Thymus (tissue), 11 donors: ENCODE results near the gene GORASP2. TPM values are rescaled to one million over a fixed set of nuclear protein-coding genes. Genes with fewer than 3 reads are reported as not detected.

Source experiments
- DNase-seq, 9 donors: peaks; one replicate each; pipeline ENCODE4 v3.0.0-alpha.2; 2013; ENCODE audit warnings: low spot score in 9 of 9, low read depth in 6 of 9, missing footprints in 1 of 9
- H3K27ac ChIP-seq, 2 donors: one replicate each; pipeline ENCODE4 v1.5.1; 2013; ENCODE audit warnings: control low read depth in 1 of 2, low read depth in 1 of 2, low read length in 1 of 2, mild to moderate bottlenecking in 1 of 2, moderate library complexity in 1 of 2
- H3K27me3 ChIP-seq, 2 donors: one replicate each; pipeline ENCODE4 v1.5.1; 2013; ENCODE audit warnings: low read length in 1 of 2; ENCODE audit not compliant: control insufficient read depth in 2 of 2, insufficient read depth in 1 of 2
- H3K36me3 ChIP-seq, 2 donors: one replicate each; pipeline ENCODE4 v1.5.1; 2013; ENCODE audit warnings: low read length in 1 of 2, mild to moderate bottlenecking in 1 of 2, moderate library complexity in 1 of 2; ENCODE audit not compliant: control insufficient read depth in 2 of 2, insufficient read depth in 2 of 2
- H3K4me1 ChIP-seq, 2 donors: one replicate each; pipeline ENCODE4 v1.5.1; 2013; ENCODE audit warnings: low read length in 2 of 2; ENCODE audit not compliant: control insufficient read depth in 2 of 2, insufficient read depth in 2 of 2
- H3K4me3 ChIP-seq, 2 donors: one replicate each; pipeline ENCODE4 v1.5.1; 2013; ENCODE audit warnings: low read length in 2 of 2, control low read depth in 1 of 2, mild to moderate bottlenecking in 1 of 2
- H3K9me3 ChIP-seq, 2 donors: one replicate each; pipeline ENCODE4 v1.5.1; 2013; ENCODE audit warnings: low read length in 1 of 2, mild to moderate bottlenecking in 1 of 2; ENCODE audit not compliant: control insufficient read depth in 2 of 2, insufficient read depth in 1 of 2
- WGBS: extraction: QIAGEN DNeasy Blood & Tissue Kit; methylation state at CpG from one replicate; pipeline ENCODE4 v1.1.7; 2013; 5-methylcytosine and 5-hydroxymethylcytosine counted together
- polyA plus RNA-seq: library from polyadenylated mRNA; stranded (reverse); fragments of 200-250 nt; gene quantifications from one replicate; pipeline ENCODE4 v1.2.3, GENCODE V29; 2013
- total RNA-seq: library from RNA; stranded (reverse); fragments of 120-200 nt; gene quantifications from one replicate; pipeline ENCODE4 v1.2.4, GENCODE V29; 2013
- donor health status: healthy.

The GORASP2 gene
- total and polyA plus RNA-seq, 2 donors = 22.1 to 34.3 TPM

DNA sequence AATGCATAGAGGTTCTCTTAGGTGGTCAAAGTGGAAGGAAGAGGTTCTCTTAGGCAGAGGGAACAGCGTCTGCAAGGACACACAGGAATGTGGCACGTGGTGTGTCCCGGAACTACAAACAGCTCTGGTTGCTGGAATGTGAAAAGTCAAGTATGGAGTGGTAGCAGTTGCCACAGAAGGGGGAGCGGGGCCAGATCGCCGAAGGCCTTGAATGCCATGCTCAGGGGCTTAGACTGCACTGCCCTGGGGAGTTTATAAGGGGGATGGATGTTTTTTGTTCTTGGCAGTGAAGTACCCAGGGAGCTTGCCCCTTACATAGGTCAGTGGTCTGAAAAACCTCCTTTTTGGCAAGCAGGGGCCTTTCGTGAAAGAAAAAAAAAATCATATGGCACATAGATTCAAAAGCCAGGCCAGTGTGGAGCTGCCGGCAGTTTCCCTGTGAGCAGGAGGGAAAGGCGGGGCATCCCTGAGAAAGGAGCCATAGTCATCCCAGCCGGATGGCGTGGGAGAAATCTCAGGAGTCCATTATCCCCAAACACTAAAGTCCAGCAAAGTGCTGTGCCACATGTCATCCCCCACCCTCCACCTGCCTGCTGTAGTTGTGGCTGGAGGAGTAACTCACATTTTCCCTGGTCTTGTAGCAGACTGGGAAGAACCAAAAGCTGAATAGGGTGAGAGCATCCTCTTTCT is 45.4 kb downstream of the GORASP2 start:
- H3K4me3 ChIP-seq = no peak overlapping the region
- no peak for DNase-seq
- 96% methylated on average over 11 of the region's 11 CpGs for WGBS

DNA sequence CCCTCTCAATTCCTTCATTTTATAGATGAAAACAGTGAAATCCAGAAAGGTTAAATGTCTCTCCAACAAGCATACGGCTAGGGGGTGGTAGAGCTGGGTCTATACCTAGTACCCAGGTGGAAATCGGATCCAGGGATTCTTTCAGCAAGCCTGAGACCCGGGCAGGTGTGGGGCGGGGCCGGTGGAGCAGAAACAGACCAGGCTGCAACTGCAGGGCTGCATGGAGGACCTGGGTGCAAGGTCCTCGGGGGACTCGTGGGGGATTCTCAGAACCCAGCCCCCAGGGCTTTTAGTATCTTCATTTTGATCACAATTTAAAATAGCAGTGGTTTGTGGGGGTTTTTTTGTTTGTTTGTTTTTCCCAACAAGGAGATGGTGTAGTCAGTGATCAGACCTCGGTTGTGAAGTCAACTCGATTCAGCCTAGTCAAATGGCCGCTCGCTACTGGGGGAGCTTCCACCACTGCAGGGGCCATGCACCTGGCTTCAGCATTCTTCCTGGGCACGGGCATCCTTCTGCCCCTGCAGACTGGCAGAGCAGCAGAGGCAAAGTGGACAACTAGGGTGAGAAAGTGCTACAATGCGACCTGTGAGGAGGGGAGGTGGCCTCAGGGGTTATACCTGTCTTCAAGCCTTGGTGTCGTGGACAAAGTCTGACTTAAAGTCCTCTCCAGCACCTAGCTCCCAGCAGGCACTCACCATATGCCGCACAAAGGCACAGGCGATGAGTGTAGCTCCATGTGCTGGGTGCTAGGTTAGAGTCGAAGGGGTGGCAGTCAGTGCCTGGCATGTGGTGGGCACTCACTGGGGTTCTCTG is 46.3 kb downstream of the GORASP2 start:
- no peak for DNase-seq
- Histone ChIP-seq H3K9me3 (no peaks in the 10 kb centered on the region), H3K27me3 (no peaks in the 10 kb centered on the region), H3K36me3 (no peaks in the 10 kb centered on the region), H3K4me1 (peaks cover 7 to 18% of the 10 kb centered on the region in 2 donors), H3K4me3 (no peak overlapping the region), H3K27ac (no peak overlapping the region)
- WGBS = 96% methylated on average over 17 of the region's 17 CpGs

More for the DNA sequence above, 45.4 kb downstream of the GORASP2 start:
- Histone ChIP-seq H3K36me3 (peaks cover 0 to 3% of the 10 kb centered on the region in 2 donors), H3K4me1 (peaks cover 7 to 25% of the 10 kb centered on the region in 2 donors), H3K9me3 (no peaks in the 10 kb centered on the region), H3K27me3 (no peaks in the 10 kb centered on the region), H3K27ac (no peak overlapping the region)

DNA sequence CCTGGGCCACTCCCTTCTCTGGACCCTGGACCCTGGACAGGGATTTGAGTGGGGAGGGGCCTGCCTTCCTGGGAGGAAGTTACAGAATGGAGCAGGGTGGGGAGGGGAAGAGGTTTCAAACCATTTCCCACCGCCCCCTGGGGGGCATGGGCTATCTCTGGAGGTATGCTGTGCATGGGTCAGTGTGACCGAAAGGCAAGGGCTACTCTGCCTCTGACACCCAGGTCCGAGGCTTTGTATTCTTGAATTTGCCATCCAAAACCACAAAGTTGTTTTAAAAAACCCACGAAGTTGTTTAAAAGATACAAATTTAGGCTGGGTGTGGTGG is 46.9 kb downstream of the GORASP2 start:
- DNase-seq = no peak
- peaks cover 7 to 16% of the 10 kb centered on the region in 2 donors for H3K4me1 ChIP-seq
- H3K9me3 ChIP-seq = no peaks in the 10 kb centered on the region
- no peaks in the 10 kb centered on the region for H3K36me3 ChIP-seq
- 86% methylated on average over 4 of the region's 4 CpGs for WGBS
- no peaks in the 10 kb centered on the region for H3K27me3 ChIP-seq
- H3K27ac ChIP-seq = no peak overlapping the region
- H3K4me3 ChIP-seq = no peak overlapping the region

DNA sequence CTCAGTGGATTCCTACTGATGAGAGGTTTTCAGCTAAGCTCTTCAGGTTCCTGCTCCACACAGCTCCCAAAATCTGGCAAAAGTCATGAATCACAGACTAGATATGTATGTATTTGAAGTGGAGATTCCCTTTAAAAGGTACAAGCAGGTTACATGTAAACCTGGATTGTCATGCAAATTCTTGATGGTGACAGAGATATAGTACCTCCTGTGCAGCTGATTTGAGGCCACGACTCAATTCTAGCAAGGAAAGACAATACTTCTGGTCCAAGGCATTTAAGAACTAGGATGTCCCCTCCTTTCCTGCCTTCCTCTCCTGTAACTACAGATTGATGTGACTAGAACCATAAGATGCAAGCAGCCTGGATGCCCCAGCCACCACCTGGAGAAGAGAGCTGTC is 55.0 kb downstream of the GORASP2 start:
- Histone ChIP-seq H3K27me3 (no peaks in the 10 kb centered on the region), H3K4me1 (no peaks in the 10 kb centered on the region), H3K4me3 (no peak overlapping the region), H3K27ac (no peak overlapping the region), H3K36me3 (peaks cover 4 to 9% of the 10 kb centered on the region in 2 donors), H3K9me3 (no peaks in the 10 kb centered on the region)
- DNase-seq = no peak
- 49% methylated on average over 1 of the region's 1 CpG for WGBS

DNA sequence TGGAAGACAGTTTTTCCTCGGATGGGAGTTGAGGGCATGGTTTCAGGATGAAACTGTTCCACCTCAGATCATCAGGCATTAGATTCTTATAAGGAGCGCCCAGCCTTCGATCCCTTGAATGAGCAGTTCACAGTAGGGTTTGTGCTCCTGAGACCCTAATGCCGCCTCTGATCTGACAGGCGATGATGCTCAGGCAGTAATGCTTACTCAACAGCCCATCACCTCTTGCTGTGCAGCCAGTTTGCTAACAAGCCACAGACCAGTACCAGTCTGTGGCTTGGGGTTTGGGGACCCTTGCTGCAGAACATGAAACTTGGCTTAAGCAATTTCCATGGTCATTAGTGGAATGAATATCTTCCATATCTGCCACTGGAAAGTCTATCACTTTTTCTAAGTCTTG is 56.4 kb downstream of the GORASP2 start:
- no peak overlapping the region for H3K4me3 ChIP-seq

DNA sequence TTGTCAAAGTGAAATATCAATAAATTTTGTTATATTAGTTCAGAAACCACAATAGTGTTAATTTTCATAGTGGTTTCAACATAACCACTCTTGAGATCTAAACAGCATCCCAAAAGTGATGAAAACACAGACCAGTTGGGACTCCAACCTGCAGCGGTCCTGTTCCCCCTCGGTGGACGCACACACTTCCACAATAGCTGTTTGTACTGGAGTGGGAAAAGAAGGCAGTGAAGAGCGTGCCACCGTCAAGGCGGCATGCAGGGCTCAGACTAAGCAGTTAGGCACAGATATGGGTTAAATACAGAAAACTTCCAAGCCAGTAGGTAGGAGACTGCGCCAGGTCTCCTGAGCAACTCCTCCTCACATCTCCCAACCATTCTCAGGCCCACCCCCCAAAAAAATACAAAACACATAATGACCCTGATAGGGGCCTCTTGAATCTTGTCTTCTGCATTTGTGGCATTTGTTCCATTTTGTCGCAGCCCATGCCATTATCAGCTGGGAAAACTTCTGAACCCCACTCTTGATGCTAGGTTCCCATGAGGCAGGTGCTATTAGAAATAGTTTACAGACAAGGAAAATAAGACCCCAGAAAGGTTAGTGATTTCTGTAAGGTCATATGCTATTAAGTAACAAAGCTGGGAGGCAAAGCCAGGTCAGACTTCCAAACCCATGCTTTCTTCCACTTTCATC is 57.7 kb downstream of the GORASP2 start:
- no peaks in the 10 kb centered on the region for H3K27me3 ChIP-seq
- no peaks in the 10 kb centered on the region for H3K4me1 ChIP-seq
- H3K4me3 ChIP-seq = no peak overlapping the region
- no peak overlapping the region for H3K27ac ChIP-seq
- no peaks in the 10 kb centered on the region for H3K9me3 ChIP-seq
- H3K36me3 ChIP-seq = peaks cover 4 to 13% of the 10 kb centered on the region in 2 donors
- WGBS = 99% methylated on average over 8 of the region's 8 CpGs
- DNase-seq = no peak

More for the DNA sequence above, 56.4 kb downstream of the GORASP2 start:
- peaks cover 4 to 9% of the 10 kb centered on the region in 2 donors for H3K36me3 ChIP-seq
- H3K27me3 ChIP-seq = no peaks in the 10 kb centered on the region
- H3K4me1 ChIP-seq = no peaks in the 10 kb centered on the region
- no peak overlapping the region for H3K27ac ChIP-seq
- over 99% methylated on average over 5 of the region's 5 CpGs for WGBS
- H3K9me3 ChIP-seq = no peaks in the 10 kb centered on the region
- DNase-seq = no peak

DNA sequence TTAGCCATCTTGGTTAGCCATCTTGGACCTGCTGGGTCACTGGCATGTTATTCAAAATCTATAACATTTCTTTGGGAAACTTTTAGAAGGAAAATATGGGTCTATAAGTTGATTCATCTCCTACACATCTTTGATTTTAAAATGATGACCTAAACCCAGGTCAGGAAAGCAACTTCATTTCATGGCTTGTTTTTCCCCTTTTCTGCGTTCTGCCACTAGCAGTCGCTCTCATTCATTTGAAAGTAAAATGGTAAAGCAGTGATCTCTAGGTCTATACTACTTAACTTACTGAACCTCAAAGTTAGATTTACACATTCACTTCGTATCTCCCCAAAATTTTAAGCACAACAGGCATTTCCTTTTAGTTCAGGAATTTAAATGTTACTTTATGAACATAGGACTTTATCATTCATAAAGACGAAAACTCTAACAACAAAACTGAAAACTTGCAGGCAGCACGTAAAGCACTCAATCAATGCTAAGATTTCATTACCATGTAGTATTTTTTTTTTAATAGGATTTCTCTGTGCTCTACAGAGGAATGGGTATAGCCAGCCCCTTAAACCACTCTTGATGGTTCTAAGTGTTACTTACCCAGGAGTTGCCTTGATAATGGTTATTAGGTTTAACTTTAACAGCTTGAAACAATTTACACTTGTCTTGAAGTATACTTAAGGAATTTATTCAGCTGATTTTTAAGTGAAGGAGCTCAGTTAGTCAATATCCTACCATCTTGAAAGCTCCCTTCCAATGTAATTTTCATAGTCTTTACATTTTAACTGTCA is 62.5 kb downstream of the GORASP2 start:
- 96% methylated on average over 5 of the region's 5 CpGs for WGBS
- no peak for DNase-seq
- no peaks in the 10 kb centered on the region for H3K27me3 ChIP-seq
- H3K9me3 ChIP-seq = no peaks in the 10 kb centered on the region
- peaks cover 7 to 47% of the 10 kb centered on the region in 2 donors for H3K36me3 ChIP-seq
- H3K27ac ChIP-seq = no peak overlapping the region
- no peaks in the 10 kb centered on the region for H3K4me1 ChIP-seq
- no peak overlapping the region for H3K4me3 ChIP-seq

DNA sequence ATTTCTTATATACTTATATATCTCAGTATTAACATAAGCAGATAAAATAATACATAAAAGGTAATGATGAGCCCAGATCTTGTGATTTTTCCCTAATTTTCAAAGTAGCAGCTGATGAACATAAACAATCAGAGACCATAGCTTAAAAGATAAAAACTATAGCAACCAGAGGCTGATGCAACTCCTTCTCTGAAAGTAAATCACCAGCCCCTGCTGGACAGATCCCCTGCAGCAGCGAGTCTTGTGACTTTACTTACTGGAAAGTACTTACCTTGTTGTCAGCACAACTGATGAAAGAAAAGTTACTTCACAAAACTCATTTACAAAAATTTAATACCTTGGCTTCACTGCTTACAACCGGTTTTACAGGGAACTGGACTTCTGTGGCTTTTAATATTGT is 67.3 kb downstream of the GORASP2 start:
- H3K4me1 ChIP-seq = no peaks in the 10 kb centered on the region
- DNase-seq = no peak
- H3K27ac ChIP-seq = no peak overlapping the region
- no peaks in the 10 kb centered on the region for H3K9me3 ChIP-seq
- peaks cover 12 to 56% of the 10 kb centered on the region in 2 donors for H3K36me3 ChIP-seq
- H3K27me3 ChIP-seq = no peaks in the 10 kb centered on the region
- no peak overlapping the region for H3K4me3 ChIP-seq
- 96% methylated on average over 2 of the region's 2 CpGs for WGBS
